Liver (tissue), 9 donors: ENCODE data around the gene PLXDC2. TPM values are rescaled to one million over a fixed set of nuclear protein-coding genes. Genes with fewer than 3 reads are reported as not detected.

Experiments
- DNase-seq: peaks from one replicate; pipeline ENCODE4 v3.0.0-alpha.2; 2017; ENCODE audit warnings: low spot score
- H3K27ac ChIP-seq, 2 donors: one replicate each; pipeline ENCODE4 v1.7.0; 2013; ENCODE audit warnings: inconsistent platforms in 2 of 2, low read length in 2 of 2, control low read depth in 1 of 2, low read depth in 1 of 2, mild to moderate bottlenecking in 1 of 2
- H3K27me3 ChIP-seq, 4 donors: one replicate each; pipeline versions ENCODE4 v1.6.1 to v1.7.0; 2013; ENCODE audit warnings: low read length in 3 of 4, inconsistent platforms in 1 of 4, mild to moderate bottlenecking in 1 of 4, moderate library complexity in 1 of 4; ENCODE audit not compliant: control insufficient read depth in 4 of 4, insufficient read depth in 4 of 4
- H3K36me3 ChIP-seq, 4 donors: one replicate each; pipeline versions ENCODE4 v1.6.1 to v1.7.0; 2013; ENCODE audit warnings: low read length in 3 of 4, mild to moderate bottlenecking in 3 of 4, low read depth in 1 of 4, moderate library complexity in 1 of 4; ENCODE audit not compliant: control insufficient read depth in 4 of 4, insufficient read depth in 3 of 4
- H3K4me1 ChIP-seq, 4 donors: one replicate each; pipeline versions ENCODE4 v1.6.1 to v1.7.0; 2013; ENCODE audit warnings: low read length in 3 of 4, mild to moderate bottlenecking in 3 of 4, moderate library complexity in 1 of 4; ENCODE audit not compliant: control insufficient read depth in 4 of 4, insufficient read depth in 4 of 4
- H3K4me3 ChIP-seq, 3 donors: one replicate each; pipeline versions ENCODE4 v1.6.1 to v1.7.0; 2013; ENCODE audit warnings: low read length in 3 of 3, control low read depth in 1 of 3, low read depth in 1 of 3, mild to moderate bottlenecking in 1 of 3
- H3K9ac ChIP-seq, 2 donors: one replicate each; pipeline ENCODE4 v1.7.0; 2013; ENCODE audit warnings: low read length in 2 of 2, mild to moderate bottlenecking in 2 of 2, moderate library complexity in 2 of 2, control low read depth in 1 of 2, low read depth in 1 of 2
- H3K9me3 ChIP-seq, 4 donors: one replicate each; pipeline versions ENCODE4 v1.6.1 to v1.7.0; 2013; ENCODE audit warnings: low read length in 3 of 4; ENCODE audit not compliant: control insufficient read depth in 4 of 4
- ATF3 ChIP-seq: IDR thresholded peaks from 2 replicates; pipeline ENCODE4 v1.6.1; 2016; ENCODE audit warnings: antibody characterized with exemption
- EGR1 ChIP-seq, 2 donors: IDR thresholded peaks; 2 replicates each; pipeline ENCODE4 v1.6.1; 2016 to 2018; ENCODE audit warnings: antibody characterized with exemption in 2 of 2, low read depth in 2 of 2
- FOXA1 ChIP-seq: IDR thresholded peaks from 2 replicates; pipeline ENCODE4 v1.6.1; 2016; ENCODE audit warnings: antibody characterized with exemption
- FOXA2 ChIP-seq: IDR thresholded peaks from 2 replicates; pipeline ENCODE4 v1.6.1; 2016; ENCODE audit warnings: antibody characterized with exemption
- HNF4G ChIP-seq: IDR thresholded peaks from 2 replicates; pipeline ENCODE4 v1.6.1; 2016; ENCODE audit warnings: antibody characterized with exemption
- JUND ChIP-seq, 2 donors: IDR thresholded peaks; 2 replicates each; pipeline ENCODE4 v1.6.1; 2016; ENCODE audit warnings: antibody characterized with exemption in 2 of 2
- NR2F2 ChIP-seq: IDR thresholded peaks from 2 replicates; pipeline ENCODE4 v1.6.1; 2016; ENCODE audit warnings: antibody characterized with exemption
- RAD21 ChIP-seq, 2 donors: IDR thresholded peaks; 2 replicates each; pipeline ENCODE4 v1.6.1; 2016; ENCODE audit warnings: antibody characterized with exemption in 2 of 2, mild to moderate bottlenecking in 2 of 2
- REST ChIP-seq: IDR thresholded peaks from 2 replicates; pipeline ENCODE4 v1.6.1; 2016; ENCODE audit warnings: antibody characterized with exemption, mild to moderate bottlenecking
- SP1 ChIP-seq: IDR thresholded peaks from 2 replicates; pipeline ENCODE4 v1.6.1; 2018; ENCODE audit warnings: antibody characterized with exemption, mild to moderate bottlenecking
- ZBTB33 ChIP-seq: IDR thresholded peaks from 2 replicates; pipeline ENCODE4 v1.6.1; 2016; ENCODE audit warnings: antibody characterized with exemption
- WGBS: extraction: QIAGEN DNeasy Blood & Tissue Kit; methylation state at CpG from one replicate; pipeline ENCODE4 v1.1.7; 2013; 5-methylcytosine and 5-hydroxymethylcytosine counted together
- polyA plus RNA-seq, 2 donors: library from polyadenylated mRNA; stranded (reverse) in 1 of 2; unstranded in 1 of 2; fragments of 200-250 nt in 1 of 2; fragments of >200 nt in 1 of 2; fragmentation: Nextera tagmentation in 1 of 2; extraction: Ambion mirVana in 1 of 2; gene quantifications; one replicate each; pipeline versions ENCODE4 v1.2.1 to v1.2.3, GENCODE V29; 2013 to 2015
- total RNA-seq, 2 donors: library from RNA; depleted of rRNA; stranded (reverse); fragments of >200 nt; gene quantifications; one replicate each; pipeline ENCODE4 v1.2.3, GENCODE V29; 2014
- TF ChIP-seq, protein P1 (sequence below): fragments of 150-350 bp; IDR thresholded peaks from 2 replicates; pipeline ENCODE4 v1.5.1; 2017; ENCODE audit warnings: improper control_type of control experiment, low read depth, low read length; ENCODE audit not compliant: missing input control
- TF ChIP-seq, protein P2 (sequence below): IDR thresholded peaks from 2 replicates; pipeline ENCODE4 v1.6.1; 2016; ENCODE audit warnings: antibody characterized with exemption
- donor health status: healthy.
- donor health status: healthy.
- donor health status: healthy.
- donor health status: healthy.
- donor health status: healthy.

Gene PLXDC2
- total and polyA plus RNA-seq, 4 donors = 1.4 to 5.1 (median 2.4) TPM

- no peaks in the 10 kb centered on the region for H3K36me3 ChIP-seq
- H3K9me3 ChIP-seq = no peaks in the 10 kb centered on the region
- WGBS = 88% methylated on average over 4 of the region's 4 CpGs
- H3K4me3 ChIP-seq = no peak overlapping the region
- no peak for DNase-seq
- TF ChIP-seq EGR1 (IDR thresholded peaks at IDR 0.05; ENCODE audit: low read depth in 2 of 2) (no peak), REST (no peak), NR2F2 (no peak), ZBTB33 (no peak), FOXA2 (no peak)
- TF ChIP-seq, protein P1, sequence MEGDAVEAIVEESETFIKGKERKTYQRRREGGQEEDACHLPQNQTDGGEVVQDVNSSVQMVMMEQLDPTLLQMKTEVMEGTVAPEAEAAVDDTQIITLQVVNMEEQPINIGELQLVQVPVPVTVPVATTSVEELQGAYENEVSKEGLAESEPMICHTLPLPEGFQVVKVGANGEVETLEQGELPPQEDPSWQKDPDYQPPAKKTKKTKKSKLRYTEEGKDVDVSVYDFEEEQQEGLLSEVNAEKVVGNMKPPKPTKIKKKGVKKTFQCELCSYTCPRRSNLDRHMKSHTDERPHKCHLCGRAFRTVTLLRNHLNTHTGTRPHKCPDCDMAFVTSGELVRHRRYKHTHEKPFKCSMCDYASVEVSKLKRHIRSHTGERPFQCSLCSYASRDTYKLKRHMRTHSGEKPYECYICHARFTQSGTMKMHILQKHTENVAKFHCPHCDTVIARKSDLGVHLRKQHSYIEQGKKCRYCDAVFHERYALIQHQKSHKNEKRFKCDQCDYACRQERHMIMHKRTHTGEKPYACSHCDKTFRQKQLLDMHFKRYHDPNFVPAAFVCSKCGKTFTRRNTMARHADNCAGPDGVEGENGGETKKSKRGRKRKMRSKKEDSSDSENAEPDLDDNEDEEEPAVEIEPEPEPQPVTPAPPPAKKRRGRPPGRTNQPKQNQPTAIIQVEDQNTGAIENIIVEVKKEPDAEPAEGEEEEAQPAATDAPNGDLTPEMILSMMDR = no peak
- H3K27me3 ChIP-seq = no peaks in the 10 kb centered on the region
- H3K27ac ChIP-seq = no peak overlapping the region
- no peak overlapping the region for H3K9ac ChIP-seq
- no peaks in the 10 kb centered on the region for H3K4me1 ChIP-seq
Observed at GRCh38 chr10:20158086-20158485, 341.9 kb downstream of the PLXDC2 start.

DNA sequence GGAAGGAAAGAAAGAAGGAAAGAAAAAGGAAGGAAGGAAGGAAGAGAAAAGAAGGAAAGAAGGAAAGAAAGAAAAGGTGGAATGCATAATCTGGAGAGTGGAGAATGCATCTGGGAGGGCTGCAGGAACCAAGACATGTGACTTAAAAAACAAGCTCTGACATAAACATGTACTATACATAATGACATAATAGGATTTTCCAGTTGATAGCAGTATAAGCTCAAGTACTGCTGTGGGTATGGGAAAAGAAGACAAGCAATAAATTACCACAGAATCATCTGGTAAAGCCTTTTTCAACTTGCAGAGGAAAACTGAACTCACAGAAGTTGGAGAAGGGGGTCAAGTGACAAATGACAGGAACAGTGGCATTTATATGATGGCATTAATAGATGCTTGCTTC, 345.9 kb downstream of the PLXDC2 start:
- Histone ChIP-seq H3K9ac (no peak overlapping the region), H3K4me1 (no peaks in the 10 kb centered on the region), H3K4me3 (no peak overlapping the region), H3K27ac (no peak overlapping the region), H3K36me3 (no peaks in the 10 kb centered on the region), H3K27me3 (no peaks in the 10 kb centered on the region), H3K9me3 (no peaks in the 10 kb centered on the region)
- TF ChIP-seq FOXA1 (no peak), ATF3 (no peak), NR2F2 (no peak), REST (no peak), HNF4G (no peak), FOXA2 (no peak), RAD21 (IDR thresholded peaks at IDR 0.05) (no peak), JUND (IDR thresholded peaks at IDR 0.05) (no peak), SP1 (no peak)
- TF ChIP-seq, protein P1 = no peak
- TF ChIP-seq, protein P2, sequence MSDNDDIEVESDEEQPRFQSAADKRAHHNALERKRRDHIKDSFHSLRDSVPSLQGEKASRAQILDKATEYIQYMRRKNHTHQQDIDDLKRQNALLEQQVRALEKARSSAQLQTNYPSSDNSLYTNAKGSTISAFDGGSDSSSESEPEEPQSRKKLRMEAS = no peak
- DNase-seq = no peak
